Osteocyte (in vitro differentiated cells): ENCODE measurements around the gene LIN52. TPM values are rescaled to one million over a fixed set of nuclear protein-coding genes. Genes with fewer than 3 reads are reported as not detected.
"Not testable (repeated sequence)": the region's sequence is repeated elsewhere in the genome, so short reads cannot be mapped to it uniquely, and the experiment has no call there.

Source experiments
- DNase-seq: peaks from one replicate; pipeline ENCODE4 v3.0.0; 2021; ENCODE audit warnings: mixed read lengths; ENCODE audit not compliant: unreplicated experiment; ENCODE audit errors: extremely low spot score
- H3K27ac Mint-ChIP-seq: one replicate; pipeline ENCODE4 v1.8.0; 2021; ENCODE audit warnings: mild to moderate bottlenecking, mixed read lengths; ENCODE audit not compliant: unreplicated experiment
- H3K27me3 Mint-ChIP-seq: one replicate; pipeline ENCODE4 v1.8.0; 2021; ENCODE audit warnings: mixed read lengths; ENCODE audit not compliant: unreplicated experiment
- H3K36me3 Mint-ChIP-seq: one replicate; pipeline ENCODE4 v1.8.0; 2021; ENCODE audit warnings: mixed read lengths; ENCODE audit not compliant: unreplicated experiment
- H3K4me1 Mint-ChIP-seq: one replicate; pipeline ENCODE4 v1.8.0; 2021; ENCODE audit warnings: mixed read lengths; ENCODE audit not compliant: unreplicated experiment
- H3K4me3 Mint-ChIP-seq: one replicate; pipeline ENCODE4 v1.8.0; 2021; ENCODE audit warnings: mild to moderate bottlenecking, moderate library complexity, mixed read lengths; ENCODE audit not compliant: unreplicated experiment
- H3K9me3 Mint-ChIP-seq: one replicate; pipeline ENCODE4 v1.8.0; 2021; ENCODE audit warnings: mixed read lengths; ENCODE audit not compliant: unreplicated experiment
- total RNA-seq: library from RNA; stranded (reverse); gene quantifications from 2 replicates; pipeline ENCODE4 v1.2.1, GENCODE V29; 2021
- TF ChIP-seq, protein P1 (sequence below): fragments of 200-600 bp; sonication (generic); IDR thresholded peaks from 2 replicates; pipeline ENCODE4 v1.5.0; 2021; ENCODE audit warnings: antibody characterized with exemption, mild to moderate bottlenecking, moderate library complexity

Gene LIN52
- total RNA-seq, 1 donor from 2014 or later, result 9.0 TPM

DNA sequence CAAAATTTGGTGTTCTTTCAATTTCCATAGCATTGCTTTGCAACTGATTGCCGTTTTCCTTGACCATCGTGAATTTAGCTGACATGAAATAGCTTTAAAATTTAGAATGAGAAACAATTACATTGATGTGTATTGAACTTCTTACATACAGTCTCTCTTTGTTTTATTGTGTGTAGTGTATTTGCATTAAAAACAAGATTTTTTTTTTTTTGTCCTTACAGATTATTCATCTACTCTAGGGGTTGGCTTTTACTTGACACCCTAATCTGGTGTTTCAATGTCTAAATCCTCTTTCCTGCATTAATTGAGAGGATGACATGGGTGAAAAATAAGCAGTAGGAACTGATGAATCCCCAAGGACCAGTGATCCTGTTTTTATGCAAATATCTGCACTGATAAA, 20.6 kb downstream of the LIN52 start:
- TF ChIP-seq, protein P1, sequence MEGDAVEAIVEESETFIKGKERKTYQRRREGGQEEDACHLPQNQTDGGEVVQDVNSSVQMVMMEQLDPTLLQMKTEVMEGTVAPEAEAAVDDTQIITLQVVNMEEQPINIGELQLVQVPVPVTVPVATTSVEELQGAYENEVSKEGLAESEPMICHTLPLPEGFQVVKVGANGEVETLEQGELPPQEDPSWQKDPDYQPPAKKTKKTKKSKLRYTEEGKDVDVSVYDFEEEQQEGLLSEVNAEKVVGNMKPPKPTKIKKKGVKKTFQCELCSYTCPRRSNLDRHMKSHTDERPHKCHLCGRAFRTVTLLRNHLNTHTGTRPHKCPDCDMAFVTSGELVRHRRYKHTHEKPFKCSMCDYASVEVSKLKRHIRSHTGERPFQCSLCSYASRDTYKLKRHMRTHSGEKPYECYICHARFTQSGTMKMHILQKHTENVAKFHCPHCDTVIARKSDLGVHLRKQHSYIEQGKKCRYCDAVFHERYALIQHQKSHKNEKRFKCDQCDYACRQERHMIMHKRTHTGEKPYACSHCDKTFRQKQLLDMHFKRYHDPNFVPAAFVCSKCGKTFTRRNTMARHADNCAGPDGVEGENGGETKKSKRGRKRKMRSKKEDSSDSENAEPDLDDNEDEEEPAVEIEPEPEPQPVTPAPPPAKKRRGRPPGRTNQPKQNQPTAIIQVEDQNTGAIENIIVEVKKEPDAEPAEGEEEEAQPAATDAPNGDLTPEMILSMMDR, result no peak
- Mint-ChIP-seq H3K4me3 (no peak overlapping the region), H3K4me1 (no peaks in the 10 kb centered on the region), H3K36me3 (peaks cover 22% of the 10 kb centered on the region), H3K9me3 (no peaks in the 10 kb centered on the region), H3K27me3 (no peaks in the 10 kb centered on the region), H3K27ac (no peak overlapping the region)
- no peak for DNase-seq

DNA sequence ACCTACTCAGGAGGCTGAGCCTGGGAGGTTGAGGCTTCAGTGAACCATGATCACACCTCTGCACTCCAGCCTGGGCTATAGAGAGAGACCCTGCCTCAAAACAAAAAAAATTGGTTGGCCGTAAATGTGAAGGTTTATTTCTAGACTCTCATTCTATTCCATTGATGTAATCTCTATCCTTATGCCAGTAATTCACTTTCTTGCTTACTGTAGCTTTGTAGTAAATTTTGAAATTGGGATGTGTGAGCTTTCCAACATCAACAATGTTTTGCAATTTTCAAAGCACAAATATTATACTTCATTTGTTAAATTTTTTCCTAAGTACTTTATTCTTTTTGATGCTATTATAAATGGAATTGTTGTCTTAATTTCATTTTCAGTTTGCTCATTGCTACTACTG, 24.6 kb downstream of the LIN52 start:
- Mint-ChIP-seq H3K27me3 (no peaks in the 10 kb centered on the region), H3K9me3 (no peaks in the 10 kb centered on the region), H3K36me3 (peaks cover 11% of the 10 kb centered on the region), H3K4me1 (no peaks in the 10 kb centered on the region), H3K4me3 (no peak overlapping the region), H3K27ac (no peak overlapping the region)
- no peak for DNase-seq
- TF ChIP-seq, protein P1, result no peak

DNA sequence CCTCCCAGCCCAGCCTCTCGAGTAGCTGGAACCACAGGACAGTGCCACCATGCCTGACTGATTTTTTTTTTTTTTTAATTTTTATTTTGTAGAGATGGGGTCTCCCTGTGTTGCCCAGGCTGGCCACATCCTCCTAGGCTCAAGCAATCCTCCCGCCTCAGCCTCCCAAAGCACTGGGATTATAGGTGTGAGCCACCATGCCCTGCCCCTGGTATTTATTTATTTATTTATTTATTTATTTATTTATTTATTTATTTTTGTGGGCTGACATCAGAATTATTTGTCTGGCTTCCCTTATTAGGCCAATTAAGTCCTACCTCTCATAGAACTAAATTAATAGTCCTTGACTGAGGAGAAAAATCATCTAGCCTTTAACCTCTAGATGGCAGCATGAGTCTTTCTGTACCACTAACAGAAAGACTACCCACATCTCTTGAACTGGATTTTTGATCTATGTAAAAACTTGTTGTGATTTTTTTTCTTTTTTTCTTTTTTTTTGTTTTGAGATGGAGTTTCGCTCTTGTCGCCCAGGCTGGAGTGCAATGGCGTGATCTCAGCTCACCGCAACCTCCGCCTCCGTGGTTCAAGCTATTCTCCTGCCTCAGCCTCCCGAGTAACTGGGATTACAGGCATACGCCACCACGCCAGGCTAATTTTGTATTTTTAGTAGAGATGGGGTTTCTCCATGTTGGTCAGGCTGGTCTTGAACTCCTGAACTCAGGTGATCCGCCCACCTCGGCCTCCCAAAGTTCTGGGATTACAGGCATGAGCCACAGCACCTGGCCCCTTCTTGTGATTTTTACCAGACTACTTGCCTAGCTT, 26.9 kb downstream of the LIN52 start:
- H3K4me3 Mint-ChIP-seq, result not testable (repeated sequence)

GRCh38 chr14:74125487-74125886, 40.7 kb downstream of the LIN52 start:
- not testable (repeated sequence) for H3K4me1 Mint-ChIP-seq, H3K4me3 Mint-ChIP-seq, DNase-seq, H3K27me3 Mint-ChIP-seq, H3K27ac Mint-ChIP-seq, H3K9me3 Mint-ChIP-seq
- peaks cover 18% of the 10 kb centered on the region for H3K36me3 Mint-ChIP-seq

More for the DNA sequence above, 26.9 kb downstream of the LIN52 start:
- TF ChIP-seq, protein P1, result peak; percentile 67
- not testable (repeated sequence) for H3K27me3 Mint-ChIP-seq, H3K27ac Mint-ChIP-seq, DNase-seq, H3K9me3 Mint-ChIP-seq, H3K4me1 Mint-ChIP-seq
- peaks cover 13% of the 10 kb centered on the region for H3K36me3 Mint-ChIP-seq

DNA sequence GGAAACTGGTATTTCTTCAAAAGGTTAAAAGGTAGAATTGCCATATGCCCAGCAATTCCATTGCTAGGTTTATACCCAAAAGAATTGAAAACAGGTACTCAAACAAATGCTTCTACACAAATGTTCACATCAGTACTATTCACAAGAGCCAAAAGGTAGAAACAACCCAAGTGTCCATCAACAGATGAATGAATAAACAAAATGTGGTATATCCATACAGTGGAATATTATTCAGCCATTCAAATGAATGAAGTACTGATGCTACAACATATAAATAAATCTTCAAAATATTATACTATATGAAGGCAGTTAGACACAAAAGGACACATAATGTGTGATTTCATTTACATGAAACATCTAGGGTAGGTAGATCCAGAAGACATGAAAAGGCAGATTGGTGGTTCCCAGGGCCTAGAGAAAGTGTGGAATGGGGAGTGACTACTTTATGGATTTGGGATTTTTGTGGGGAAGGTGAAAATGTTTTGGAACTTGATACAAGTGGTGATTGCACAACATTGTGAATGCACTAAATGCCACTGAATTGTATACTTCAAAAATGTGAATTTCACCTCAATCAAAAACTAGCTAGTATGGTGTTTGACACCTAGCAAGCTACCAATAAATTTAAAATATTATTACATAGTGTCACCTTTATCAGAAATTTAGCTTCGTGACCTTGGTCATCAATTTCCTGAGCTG, 41.7 kb downstream of the LIN52 start:
- Mint-ChIP-seq H3K4me3 (no peak overlapping the region), H3K27me3 (no peaks in the 10 kb centered on the region)

More for the DNA sequence above, 41.7 kb downstream of the LIN52 start:
- no peaks in the 10 kb centered on the region for H3K4me1 Mint-ChIP-seq
- TF ChIP-seq, protein P1, result no peak
- no peaks in the 10 kb centered on the region for H3K9me3 Mint-ChIP-seq
- peaks cover 11% of the 10 kb centered on the region for H3K36me3 Mint-ChIP-seq
- no peak overlapping the region for H3K27ac Mint-ChIP-seq
- DNase-seq, result no peak
